ENCODE results near the gene ANKS1A.
"Not testable (repeated sequence)": the region's sequence is repeated elsewhere in the genome, so short reads cannot be mapped to it uniquely, and the experiment has no call there.

The ANKS1A gene

GRCh38 chr6:34884996-34885395 is 4.1 kb upstream of the ANKS1A start:
- TF ChIP-seq CTCF (IDR thresholded peaks at IDR 0.05; ENCODE audit: low read depth, low read length), result no peak
- no peak overlapping the region for H3K4me3 ChIP-seq (ENCODE audit: low read depth, low read length)

- H3K4me3 ChIP-seq (ENCODE audit: low read depth, low read length), result not testable (repeated sequence)
Observed at GRCh38 chr6:34885837-34886236, 3.2 kb upstream of the ANKS1A start.

- TF ChIP-seq CTCF (IDR thresholded peaks at IDR 0.05; ENCODE audit: low read depth, low read length), result no peak
- H3K4me3 ChIP-seq (ENCODE audit: low read depth, low read length), result peak within 1 kb of the TSS; percentile 96
Observed at GRCh38 chr6:34887753-34888513, 1.1 kb upstream of the ANKS1A start, which contains the start of gene TAF11. Gene TAF11, minus strand, starts transcription at chr6:34888042. Its CDS starts 85 bp downstream, at chr6:34887957.

- peak overlapping the region; percentile 96 for H3K4me3 ChIP-seq (ENCODE audit: low read depth, low read length)
- no peak for TF ChIP-seq CTCF (IDR thresholded peaks at IDR 0.05; ENCODE audit: low read depth, low read length)
Observed at GRCh38 chr6:34888514-34888856, 570 bp upstream of the ANKS1A start.

- no peak for TF ChIP-seq CTCF (IDR thresholded peaks at IDR 0.05; ENCODE audit: low read depth, low read length)
- H3K4me3 ChIP-seq (ENCODE audit: low read depth, low read length), result peak overlapping the region; percentile 96
Observed at GRCh38 chr6:34890533-34890925, 1.5 kb downstream of the ANKS1A start.

- H3K4me3 ChIP-seq (ENCODE audit: low read depth, low read length), result no peak overlapping the region
- no peak for TF ChIP-seq CTCF (IDR thresholded peaks at IDR 0.05; ENCODE audit: low read depth, low read length)
Observed at GRCh38 chr6:34891296-34891695, 2.2 kb downstream of the ANKS1A start.

- H3K4me3 ChIP-seq (ENCODE audit: low read depth, low read length), result no peak overlapping the region
- no peak for TF ChIP-seq CTCF (IDR thresholded peaks at IDR 0.05; ENCODE audit: low read depth, low read length)
Observed at GRCh38 chr6:34894693-34895092, 5.6 kb downstream of the ANKS1A start.

GRCh38 chr6:34897130-34897529 is 8.1 kb downstream of the ANKS1A start:
- no peak for TF ChIP-seq CTCF (IDR thresholded peaks at IDR 0.05; ENCODE audit: low read depth, low read length)
- no peak overlapping the region for H3K4me3 ChIP-seq (ENCODE audit: low read depth, low read length)
